ENCODE results near the gene MSRB3. TPM values are rescaled to one million over a fixed set of nuclear protein-coding genes. Genes with fewer than 3 reads are reported as not detected.

The MSRB3 gene
- total RNA-seq, 1 experiment from 2014 or later: 1.1 TPM

GRCh38 chr12:65432651-65433050 lies 154.2 kb downstream of the MSRB3 start:
- H3K23ac ChIP-seq (ENCODE audit: insufficient read length, low read depth, low read length): no peak overlapping the region
- no peak overlapping the region for H2BK15ac ChIP-seq (ENCODE audit: low read depth, low read length)
- no peak overlapping the region for H3K56ac ChIP-seq (ENCODE audit: insufficient read length, low read depth, low read length)
- no peak overlapping the region for H3K18ac ChIP-seq (ENCODE audit: insufficient read length, low read depth, low read length)
- no peak overlapping the region for H3K4me2 ChIP-seq (ENCODE audit: insufficient read depth, insufficient read length, low read length)
- no peak overlapping the region for H2BK12ac ChIP-seq (ENCODE audit: insufficient read length, low read depth, low read length)
- H3K23me2 ChIP-seq (ENCODE audit: insufficient read length, low read depth, low read length, poor library complexity, severe bottlenecking): no peaks in the 10 kb centered on the region
- Mint-ChIP-seq H3K27ac (no peak overlapping the region), H3K36me3 (ENCODE audit: insufficient read depth in 1 of 3, low read depth in 3 of 3) (no peaks in the 10 kb centered on the region), H3K9me3 (peaks cover 0 to 3% of the 10 kb centered on the region in 2 experiments; a peak in 1 of 5 replicates), H3K4me3 (no peak overlapping the region), H3K4me1 (peaks cover 4 to 7% of the 10 kb centered on the region in 2 experiments), H3K27me3 (ENCODE audit: low read depth) (no peaks in the 10 kb centered on the region)
- no peak overlapping the region for H3T11ph ChIP-seq (ENCODE audit: low read length)
- no peaks in the 10 kb centered on the region for H3K27me3 ChIP-seq (ENCODE audit: insufficient read depth, low read length)
- no peak overlapping the region for H2BK20ac ChIP-seq (ENCODE audit: low read depth, low read length, poor library complexity, severe bottlenecking)
- no peak overlapping the region for H3K4ac ChIP-seq (ENCODE audit: low read depth, low read length)
- no peak overlapping the region for H4K5ac ChIP-seq (ENCODE audit: insufficient read length, low read depth, low read length)
- H3K9me3 ChIP-seq (ENCODE audit: control insufficient read depth, low read depth, low read length): no peaks in the 10 kb centered on the region
- no peak overlapping the region for H3K9ac ChIP-seq (ENCODE audit: extremely low read depth, insufficient read length, low read length)
- H2BK120ac ChIP-seq (ENCODE audit: low read depth, low read length, poor library complexity, severe bottlenecking): no peak overlapping the region
- no peaks in the 10 kb centered on the region for H3K79me1 ChIP-seq (ENCODE audit: insufficient read depth, low read depth, low read length, poor library complexity, severe bottlenecking)
- TF ChIP-seq, protein P1, sequence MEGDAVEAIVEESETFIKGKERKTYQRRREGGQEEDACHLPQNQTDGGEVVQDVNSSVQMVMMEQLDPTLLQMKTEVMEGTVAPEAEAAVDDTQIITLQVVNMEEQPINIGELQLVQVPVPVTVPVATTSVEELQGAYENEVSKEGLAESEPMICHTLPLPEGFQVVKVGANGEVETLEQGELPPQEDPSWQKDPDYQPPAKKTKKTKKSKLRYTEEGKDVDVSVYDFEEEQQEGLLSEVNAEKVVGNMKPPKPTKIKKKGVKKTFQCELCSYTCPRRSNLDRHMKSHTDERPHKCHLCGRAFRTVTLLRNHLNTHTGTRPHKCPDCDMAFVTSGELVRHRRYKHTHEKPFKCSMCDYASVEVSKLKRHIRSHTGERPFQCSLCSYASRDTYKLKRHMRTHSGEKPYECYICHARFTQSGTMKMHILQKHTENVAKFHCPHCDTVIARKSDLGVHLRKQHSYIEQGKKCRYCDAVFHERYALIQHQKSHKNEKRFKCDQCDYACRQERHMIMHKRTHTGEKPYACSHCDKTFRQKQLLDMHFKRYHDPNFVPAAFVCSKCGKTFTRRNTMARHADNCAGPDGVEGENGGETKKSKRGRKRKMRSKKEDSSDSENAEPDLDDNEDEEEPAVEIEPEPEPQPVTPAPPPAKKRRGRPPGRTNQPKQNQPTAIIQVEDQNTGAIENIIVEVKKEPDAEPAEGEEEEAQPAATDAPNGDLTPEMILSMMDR (conservative IDR thresholded peaks at IDR 0.05): no peak
- no peak overlapping the region for H2BK5ac ChIP-seq (ENCODE audit: insufficient read length, low read length)
- WGBS (ENCODE audit: extremely low coverage, insufficient read length, low lambda C conversion rate): no CpG with 5 or more reads among the region's 1 CpG
- H3K79me2 ChIP-seq (ENCODE audit: insufficient read depth, low read length): no peaks in the 10 kb centered on the region
- H4K8ac ChIP-seq (replicated peaks; ENCODE audit: insufficient read length, low read depth, low read length): no peak overlapping the region
- no peaks in the 10 kb centered on the region for H3K4me1 ChIP-seq (ENCODE audit: insufficient read depth, low read length)
- no peak overlapping the region for H2AFZ ChIP-seq (ENCODE audit: low read length)
- no peak overlapping the region for H2AK5ac ChIP-seq (ENCODE audit: insufficient read length, low read length)
- DNase-seq: no peak
- H3K27ac ChIP-seq (ENCODE audit: insufficient read length, low read depth, low read length): no peak overlapping the region
- no peak overlapping the region for H4K91ac ChIP-seq (ENCODE audit: insufficient read length, low read depth, low read length)
- H3K14ac ChIP-seq (ENCODE audit: insufficient read depth, low read length): no peak overlapping the region
- H4K20me1 ChIP-seq (ENCODE audit: control insufficient read depth, insufficient read depth, insufficient read length): no peaks in the 10 kb centered on the region
